ENCODE data around the gene NEDD4L. TPM values are rescaled to one million over a fixed set of nuclear protein-coding genes. Genes with fewer than 3 reads are reported as not detected.

The NEDD4L gene
- total and polyA plus RNA-seq, 10 of the 15 experiments (the other 5 are each of a cell fraction or from before 2014, with no cell fraction given) = 7.4 to 24.0 (median 17.7) TPM

DNA sequence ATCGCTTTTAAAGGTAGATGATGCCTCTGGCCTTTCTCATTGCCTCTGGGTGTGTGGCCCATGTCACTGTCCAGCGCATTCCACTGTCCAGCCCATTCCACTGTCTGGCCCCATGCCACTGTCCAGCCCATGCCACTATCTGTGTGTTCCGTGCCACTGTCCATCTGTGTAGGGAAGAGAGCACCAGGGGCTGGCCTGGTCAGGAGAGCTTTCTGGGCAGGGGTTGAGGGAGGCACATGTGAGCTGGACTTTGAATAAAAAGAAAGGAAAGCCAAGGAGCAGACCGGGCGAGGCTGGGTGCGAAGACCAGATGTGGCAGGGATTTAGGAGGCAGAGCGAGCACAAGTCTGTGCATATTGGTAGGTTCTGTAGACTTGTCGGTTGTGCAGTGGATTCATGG lies 236.2 kb downstream of the NEDD4L start:
- WGBS (ENCODE audit: insufficient coverage, insufficient replicate concordance, low lambda C conversion rate, missing lambda C conversion rate) = 79% methylated on average over 8 of the region's 8 CpGs
- no peak for TF ChIP-seq TCF7 (IDR thresholded peaks at IDR 0.05; ENCODE audit: borderline replicate concordance)
- TF ChIP-seq ZNF384 (IDR thresholded peaks at IDR 0.05; ENCODE audit: borderline replicate concordance, low read depth, low read length) = no peak
- TF ChIP-seq RAD21 (IDR thresholded peaks at IDR 0.05; ENCODE audit: insufficient read depth, low read depth, low read length) = no peak
- TF ChIP-seq HDGF (IDR thresholded peaks at IDR 0.05) = no peak
- no peak for TF ChIP-seq RB1 (IDR thresholded peaks at IDR 0.05; ENCODE audit: borderline replicate concordance)
- no peak for TF ChIP-seq NRF1 (conservative IDR thresholded peaks at IDR 0.05; ENCODE audit: low read depth, low read length)
- TF ChIP-seq NFYA (IDR thresholded peaks at IDR 0.05; ENCODE audit: borderline replicate concordance, low read depth, low read length) = no peak
- no peak for TF ChIP-seq ATF7 (IDR thresholded peaks at IDR 0.05; ENCODE audit: low read depth)
- TF ChIP-seq, protein P1, sequence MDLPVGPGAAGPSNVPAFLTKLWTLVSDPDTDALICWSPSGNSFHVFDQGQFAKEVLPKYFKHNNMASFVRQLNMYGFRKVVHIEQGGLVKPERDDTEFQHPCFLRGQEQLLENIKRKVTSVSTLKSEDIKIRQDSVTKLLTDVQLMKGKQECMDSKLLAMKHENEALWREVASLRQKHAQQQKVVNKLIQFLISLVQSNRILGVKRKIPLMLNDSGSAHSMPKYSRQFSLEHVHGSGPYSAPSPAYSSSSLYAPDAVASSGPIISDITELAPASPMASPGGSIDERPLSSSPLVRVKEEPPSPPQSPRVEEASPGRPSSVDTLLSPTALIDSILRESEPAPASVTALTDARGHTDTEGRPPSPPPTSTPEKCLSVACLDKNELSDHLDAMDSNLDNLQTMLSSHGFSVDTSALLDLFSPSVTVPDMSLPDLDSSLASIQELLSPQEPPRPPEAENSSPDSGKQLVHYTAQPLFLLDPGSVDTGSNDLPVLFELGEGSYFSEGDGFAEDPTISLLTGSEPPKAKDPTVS (IDR thresholded peaks at IDR 0.05; ENCODE audit: low read depth, low read length) = no peak
- TF ChIP-seq ZNF217 (IDR thresholded peaks at IDR 0.05) = no peak
- H3K9ac ChIP-seq (ENCODE audit: control insufficient read depth, insufficient read depth, low read length) = no peak overlapping the region
- no peak for ATAC-seq
- no peaks in the 10 kb centered on the region for H4K20me1 ChIP-seq (ENCODE audit: control insufficient read depth, insufficient read depth)
- H3K9me3 ChIP-seq (replicated peaks; ENCODE audit: control insufficient read depth, insufficient read depth, low read length) = no peaks in the 10 kb centered on the region
- no peak for FAIRE-seq
- no peak for DNase-seq (ENCODE audit: low read depth, low spot score)
- in situ Hi-C loops (cut with MboI) (no loop called here), intact Hi-C loops (cut with micrococcal nuclease; ENCODE audit: unreplicated experiment) (no loop called here)
- ChIA-PET SMC1A (ENCODE audit: uncharacterized antibody, unreplicated experiment) (no interaction called here), RAD21 (ENCODE audit: unreplicated experiment) (interaction anchor here (1.0 kb wide), 1 partner anchor 21 kb away, joined by 3 read pairs; no protein-coding TSS in a partner anchor), POLR2A (no interaction called here), CTCF (interaction anchor here (1.5 kb wide), 1 partner anchor 42 kb away, joined by 5 read pairs; no protein-coding TSS in a partner anchor)
- H3K36me3 ChIP-seq (ENCODE audit: control insufficient read depth in 2 of 2, insufficient read depth in 2 of 2, low read length in 1 of 2) = no peaks in the 10 kb centered on the region
- H3K4me2 ChIP-seq (ENCODE audit: control insufficient read depth, insufficient read depth) = no peak overlapping the region
- no peaks in the 10 kb centered on the region for H3K4me1 ChIP-seq (ENCODE audit: control insufficient read depth, insufficient read depth, low read length)
- H2AFZ ChIP-seq (ENCODE audit: control insufficient read depth, low read depth, low read length) = no peak overlapping the region
- no TSS peak for BruUV-seq (replicated peaks)
- no peaks in the 10 kb centered on the region for H3K27me3 ChIP-seq (replicated peaks in 1 of 2; ENCODE audit: control insufficient read depth in 2 of 2, insufficient read depth in 2 of 2, low read length in 1 of 2)
- H3K79me2 ChIP-seq (ENCODE audit: control insufficient read depth, insufficient read depth, low read length) = no peaks in the 10 kb centered on the region
- H3K4me3 ChIP-seq = no peak overlapping the region
- H3K27ac ChIP-seq (ENCODE audit: control insufficient read depth, insufficient read depth) = no peak overlapping the region
